Central memory CD8-positive, alpha-beta T cell (primary cell): ENCODE results near the gene CFAP58.
A peak's percentile ranks its signal among the peaks of the same experiment; 100 is the strongest.

Experiments
- ATAC-seq: fragments of 150-1000 bp; cut with Tn5 transposase; replicated peaks from 2 replicates; pipeline ENCODE4 v1.10.0; 2022; ENCODE audit warnings: mild to moderate bottlenecking, moderate FRiP score, moderate number of reproducible peaks; ENCODE audit not compliant: poor library complexity, severe bottlenecking; ENCODE audit errors: extremely low read depth
- DNase-seq, 2 donors: peaks; one replicate each; pipeline ENCODE4 v3.0.0; 2021; ENCODE audit warnings: low spot score in 2 of 2
- H3K27ac Mint-ChIP-seq: one replicate; pipeline ENCODE4 v1.8.0; 2022; ENCODE audit warnings: low read depth, mild to moderate bottlenecking, moderate library complexity, mixed read lengths
- H3K27me3 Mint-ChIP-seq: one replicate; pipeline ENCODE4 v1.8.0; 2022; ENCODE audit warnings: mixed read lengths
- H3K36me3 Mint-ChIP-seq: one replicate; pipeline ENCODE4 v1.8.0; 2022; ENCODE audit warnings: mild to moderate bottlenecking, moderate library complexity, mixed read lengths; ENCODE audit not compliant: insufficient read depth
- H3K4me1 Mint-ChIP-seq: one replicate; pipeline ENCODE4 v1.8.0; 2022; ENCODE audit warnings: mixed read lengths
- H3K4me3 Mint-ChIP-seq: one replicate; pipeline ENCODE4 v1.8.0; 2022; ENCODE audit warnings: mild to moderate bottlenecking, moderate library complexity, mixed read lengths
- H3K9me3 Mint-ChIP-seq: one replicate; pipeline ENCODE4 v1.8.0; 2022; ENCODE audit warnings: mixed read lengths

Gene CFAP58

DNA sequence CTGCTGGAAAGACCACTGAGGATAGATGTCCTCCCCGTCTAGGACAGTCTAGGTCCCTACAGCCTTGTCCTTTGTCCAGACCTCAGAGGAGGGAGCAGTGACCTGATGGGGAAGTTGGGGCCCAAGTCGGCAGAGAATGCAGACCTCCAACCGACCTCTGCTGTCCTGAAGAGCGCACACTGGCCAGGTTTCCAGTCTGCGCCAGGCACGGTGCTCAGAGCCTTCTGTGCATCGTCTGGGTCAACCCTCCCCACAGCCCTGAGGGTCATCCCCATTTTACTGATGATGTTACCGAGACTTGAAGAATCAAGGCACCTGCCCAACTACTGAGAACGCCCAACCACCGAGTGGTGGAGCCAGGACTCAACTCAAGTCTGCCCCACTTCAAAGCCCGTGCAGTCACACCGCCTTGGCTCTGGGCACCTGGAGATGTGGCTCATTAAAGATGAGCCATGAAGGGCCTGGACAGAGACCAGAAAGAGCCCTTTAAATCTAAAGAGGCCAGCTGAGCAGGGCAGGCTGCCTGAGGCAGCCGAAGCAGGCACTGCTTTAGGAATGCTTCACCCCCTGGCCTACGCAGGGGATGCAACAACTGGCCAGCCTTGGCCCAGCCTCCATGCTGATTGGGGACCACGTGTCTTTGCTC is 19.8 kb upstream of the CFAP58 start:
- H3K36me3 Mint-ChIP-seq = peaks cover 44% of the 10 kb centered on the region

DNA sequence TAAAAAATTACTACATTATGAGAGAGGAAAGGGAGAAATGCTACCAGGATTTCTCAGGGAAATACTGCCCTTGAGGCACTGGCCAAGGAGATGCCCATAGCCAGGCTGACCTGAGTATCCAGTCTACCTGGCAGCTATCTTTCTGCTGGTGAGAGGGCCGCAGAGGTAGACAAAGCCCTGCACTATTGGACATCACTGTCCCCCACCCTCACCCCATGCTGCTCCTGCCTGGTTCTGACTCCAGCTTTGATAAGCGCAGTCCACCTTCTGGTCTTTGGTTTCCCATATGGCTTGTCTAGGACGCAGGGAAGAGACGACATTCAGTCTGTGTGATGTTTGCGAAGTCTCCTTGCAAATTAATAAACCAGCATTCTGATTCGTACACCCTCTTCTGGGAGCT is 19.1 kb upstream of the CFAP58 start:
- Mint-ChIP-seq H3K4me3 (peak overlapping the region; percentile 90), H3K4me1 (peaks cover 66% of the 10 kb centered on the region), H3K27me3 (no peaks in the 10 kb centered on the region), H3K27ac (peak overlapping the region; percentile 98), H3K9me3 (no peaks in the 10 kb centered on the region), H3K36me3 (peaks cover 39% of the 10 kb centered on the region)
- DNase-seq = no peak
- no peak for ATAC-seq

More for the DNA sequence above, 19.8 kb upstream of the CFAP58 start:
- peak overlapping the region; percentile 98 for H3K27ac Mint-ChIP-seq
- H3K9me3 Mint-ChIP-seq = no peaks in the 10 kb centered on the region
- H3K4me3 Mint-ChIP-seq = peak overlapping the region; percentile 68
- H3K27me3 Mint-ChIP-seq = no peaks in the 10 kb centered on the region
- H3K4me1 Mint-ChIP-seq = peaks cover 73% of the 10 kb centered on the region
- ATAC-seq (no peak), DNase-seq (no peak)

DNA sequence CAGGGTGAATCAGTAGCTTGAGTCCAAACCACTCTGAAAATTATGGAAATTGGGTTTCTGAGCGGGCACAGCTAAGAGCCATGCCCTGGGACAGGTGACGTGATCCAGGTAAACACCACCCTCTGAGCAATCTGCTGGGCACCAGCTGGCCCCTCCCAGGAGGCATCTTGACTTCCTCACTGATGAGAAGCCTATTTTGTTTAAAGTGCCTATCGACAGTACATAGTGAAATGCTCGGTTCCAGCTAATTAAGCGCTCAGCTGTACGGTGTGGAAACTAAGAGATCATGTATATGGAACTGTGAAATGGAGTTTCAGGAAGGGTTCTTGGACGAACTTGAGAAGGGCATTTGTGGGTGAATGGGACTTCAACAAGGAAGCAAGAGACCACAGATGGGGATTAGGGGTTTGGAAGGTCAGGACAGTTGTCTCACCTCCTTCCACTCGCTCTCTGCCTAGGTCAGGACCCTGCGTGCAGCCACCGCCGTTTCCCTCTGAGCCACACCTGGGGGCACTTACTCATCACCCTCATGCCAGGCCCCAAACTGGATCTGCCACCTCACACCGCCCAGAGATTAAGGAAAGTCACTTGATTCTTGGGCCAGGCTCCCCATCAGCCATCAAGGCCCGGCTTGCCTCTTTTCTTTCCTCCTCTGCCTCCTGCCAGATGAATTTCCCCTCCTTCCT is 18.5 kb upstream of the CFAP58 start:
- DNase-seq (no peak), ATAC-seq (no peak)
- peaks cover 37% of the 10 kb centered on the region for H3K36me3 Mint-ChIP-seq
- H3K27me3 Mint-ChIP-seq = no peaks in the 10 kb centered on the region
- peaks cover 61% of the 10 kb centered on the region for H3K4me1 Mint-ChIP-seq
- H3K27ac Mint-ChIP-seq = peak overlapping the region; percentile 98
- no peaks in the 10 kb centered on the region for H3K9me3 Mint-ChIP-seq
- H3K4me3 Mint-ChIP-seq = peak overlapping the region; percentile 90

DNA sequence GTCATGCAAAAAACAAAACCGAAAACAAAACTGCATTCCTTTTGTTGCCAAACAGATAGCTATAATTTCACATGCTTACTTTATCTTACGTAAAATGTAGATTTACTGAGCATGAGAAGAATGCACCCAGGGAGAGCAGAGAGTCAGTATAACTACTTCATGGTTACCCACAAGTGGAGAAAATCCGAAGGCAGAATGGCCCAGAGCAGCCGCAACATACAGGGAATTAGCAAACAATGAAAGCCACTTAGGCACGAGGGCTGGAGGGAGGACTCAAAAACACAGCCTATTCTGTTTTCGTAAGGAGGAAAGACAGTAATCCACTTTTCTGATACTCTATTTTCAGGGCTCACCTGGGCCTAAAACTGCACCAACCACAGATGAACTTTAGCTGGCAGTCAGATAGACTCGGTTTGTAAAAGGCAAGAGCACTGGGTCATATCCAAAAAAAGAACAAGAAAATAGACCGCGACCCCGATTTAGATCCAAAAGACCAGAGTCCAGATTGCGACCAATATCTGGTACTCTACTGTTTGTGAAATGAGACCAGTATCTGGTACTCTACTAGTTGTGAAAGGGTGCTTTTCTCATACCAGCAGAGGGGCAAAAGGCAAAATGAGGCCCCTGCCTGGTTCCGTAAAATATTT is 16.7 kb upstream of the CFAP58 start:
- Mint-ChIP-seq H3K4me3 (peak overlapping the region; percentile 90), H3K9me3 (no peaks in the 10 kb centered on the region), H3K36me3 (peaks cover 28% of the 10 kb centered on the region), H3K27me3 (no peaks in the 10 kb centered on the region), H3K4me1 (peaks cover 43% of the 10 kb centered on the region), H3K27ac (peak overlapping the region; percentile 95)
- DNase-seq (no peak), ATAC-seq (no peak)

DNA sequence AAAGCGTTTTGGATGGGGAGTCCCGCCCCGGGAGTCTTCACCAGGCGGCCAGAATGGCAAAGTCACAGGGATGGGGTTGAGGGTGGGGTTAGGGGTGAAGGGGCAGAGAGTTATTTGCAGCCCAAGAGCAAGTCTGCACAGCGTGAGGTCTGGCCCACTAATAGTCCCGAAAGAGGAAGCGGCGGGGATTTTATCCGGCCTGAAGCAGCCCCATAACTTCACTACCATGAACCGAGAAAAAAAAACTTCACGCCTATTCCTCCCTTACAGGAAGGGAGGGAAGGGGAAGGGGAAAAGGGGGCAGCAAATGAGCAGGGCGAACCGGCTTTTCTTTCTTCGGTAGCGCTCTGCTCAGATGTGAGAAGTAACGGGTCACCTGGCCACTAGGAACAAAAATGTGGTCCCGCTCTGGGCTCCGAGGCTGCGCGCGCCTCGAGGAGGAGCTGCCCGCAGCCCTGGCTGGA is 16.1 kb upstream of the CFAP58 start:
- Mint-ChIP-seq H3K4me3 (peak overlapping the region; percentile 90), H3K27me3 (no peaks in the 10 kb centered on the region), H3K4me1 (peaks cover 40% of the 10 kb centered on the region), H3K36me3 (peaks cover 28% of the 10 kb centered on the region), H3K27ac (peak overlapping the region; percentile 95), H3K9me3 (no peaks in the 10 kb centered on the region)
- DNase-seq (no peak), ATAC-seq (peak; percentile 15)

DNA sequence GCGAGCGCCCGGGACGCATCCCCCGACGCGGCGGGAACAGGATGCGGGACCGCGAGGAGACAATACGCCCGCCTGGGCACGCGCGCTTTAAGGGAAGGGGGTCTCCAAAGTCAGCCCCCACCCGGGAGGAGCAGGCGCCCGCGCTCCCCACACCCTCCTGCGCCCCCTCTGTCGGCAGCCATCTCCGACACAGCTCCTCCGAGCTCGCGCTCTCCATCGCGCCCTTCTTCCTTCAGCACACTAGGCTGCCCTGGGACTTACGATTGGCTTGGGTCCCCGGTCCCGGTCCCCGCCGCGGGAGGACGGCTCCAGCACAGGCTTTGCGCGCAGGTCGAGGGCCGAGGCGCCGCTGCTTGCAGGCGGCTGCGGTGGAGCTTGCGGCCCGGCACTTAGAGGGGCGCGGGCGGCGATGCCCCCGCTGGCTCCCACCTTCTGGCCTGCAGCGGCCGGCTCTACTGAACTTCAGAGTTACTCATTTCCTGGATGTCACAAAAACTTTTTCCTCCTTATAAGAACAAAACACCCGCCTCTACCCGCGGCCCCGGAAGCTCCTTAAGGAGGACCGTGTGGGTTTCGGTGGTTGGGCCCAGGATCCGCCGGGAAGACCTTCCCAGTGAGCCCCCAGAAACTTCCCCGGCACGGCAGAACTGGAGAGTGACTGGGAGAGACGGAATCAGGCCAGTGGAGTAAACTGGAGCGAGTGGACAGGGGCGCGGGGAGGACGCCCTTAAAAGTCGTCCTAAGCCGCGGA is 15.5 kb upstream of the CFAP58 start, which contains the start of gene ITPRIP:
TSS of gene ITPRIP (minus strand) at position 481 of the 751 bp plus-strand sequence. CDS start 22,414 bp downstream, outside the sequence.
- ATAC-seq = peak; percentile 82

DNA sequence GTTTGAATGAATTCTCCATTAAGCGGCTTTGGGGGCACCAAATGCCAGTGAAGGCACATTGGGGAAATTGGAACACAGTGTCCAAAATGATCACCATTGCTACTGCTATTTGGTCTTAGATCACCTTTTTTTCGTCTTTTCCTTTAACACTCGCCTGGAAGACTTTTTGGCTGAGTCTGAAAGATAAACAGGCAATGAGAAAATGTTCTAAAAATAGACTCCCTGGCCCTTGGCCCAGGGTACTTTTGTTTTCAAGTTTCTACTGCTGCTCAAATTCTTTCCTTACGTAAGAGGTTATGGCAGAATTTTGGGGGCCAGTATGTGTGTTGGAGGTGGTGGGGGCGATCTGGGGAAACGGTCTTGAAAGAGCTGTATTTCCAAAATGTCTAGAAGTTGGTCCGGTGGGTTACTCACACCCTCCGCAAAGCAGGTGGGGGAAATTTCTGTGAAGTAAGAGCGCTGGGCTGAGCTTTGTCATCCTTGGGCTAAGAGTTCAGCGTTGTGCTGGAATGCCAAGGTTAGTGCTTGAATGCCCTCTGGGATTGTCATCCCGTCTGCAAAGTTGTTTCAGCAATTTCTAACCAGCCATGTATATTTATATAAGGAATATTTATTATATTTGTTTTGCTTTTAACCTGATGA is 14.0 kb upstream of the CFAP58 start:
- H3K27me3 Mint-ChIP-seq = no peaks in the 10 kb centered on the region
- H3K27ac Mint-ChIP-seq = no peak overlapping the region
- H3K4me1 Mint-ChIP-seq = peaks cover 28% of the 10 kb centered on the region
- H3K9me3 Mint-ChIP-seq = no peaks in the 10 kb centered on the region
- H3K4me3 Mint-ChIP-seq = peak overlapping the region; percentile 90
- DNase-seq (no peak), ATAC-seq (no peak)
- H3K36me3 Mint-ChIP-seq = peaks cover 18% of the 10 kb centered on the region

More for the DNA sequence above, 15.5 kb upstream of the CFAP58 start, which contains the start of gene ITPRIP:
- Mint-ChIP-seq H3K4me1 (peaks cover 34% of the 10 kb centered on the region), H3K4me3 (peak within 1 kb of the TSS; percentile 90), H3K27me3 (no peaks in the 10 kb centered on the region), H3K36me3 (peaks cover 24% of the 10 kb centered on the region), H3K9me3 (no peaks in the 10 kb centered on the region), H3K27ac (peak within 1 kb of the TSS; percentile 95)
- peak; percentile 57 to 66 for DNase-seq

DNA sequence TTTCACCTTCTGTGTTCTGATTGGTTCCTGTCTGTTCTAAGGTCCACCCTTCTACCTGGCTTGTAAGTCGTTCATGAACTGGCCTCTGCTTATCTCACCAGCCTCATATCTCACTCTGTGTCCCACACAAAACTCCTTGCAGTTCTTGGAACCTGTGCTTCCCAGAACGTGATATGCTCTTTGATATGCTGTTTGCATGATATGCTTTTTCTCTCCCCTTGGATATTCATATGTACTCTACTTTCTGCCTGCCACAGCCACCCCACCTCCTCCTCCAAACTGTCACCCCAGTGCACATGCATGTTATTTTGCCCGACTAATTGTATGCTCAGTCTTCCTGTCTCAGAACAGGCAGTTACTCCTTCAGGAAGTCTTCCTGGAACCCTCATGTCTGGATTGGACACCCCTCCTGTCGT is 13.5 kb upstream of the CFAP58 start:
- H3K27ac Mint-ChIP-seq = no peak overlapping the region
- DNase-seq (no peak), ATAC-seq (no peak)
- H3K4me1 Mint-ChIP-seq = peaks cover 24% of the 10 kb centered on the region
- H3K4me3 Mint-ChIP-seq = peak overlapping the region; percentile 90
- H3K27me3 Mint-ChIP-seq = no peaks in the 10 kb centered on the region
- no peaks in the 10 kb centered on the region for H3K9me3 Mint-ChIP-seq
- H3K36me3 Mint-ChIP-seq = peaks cover 17% of the 10 kb centered on the region

DNA sequence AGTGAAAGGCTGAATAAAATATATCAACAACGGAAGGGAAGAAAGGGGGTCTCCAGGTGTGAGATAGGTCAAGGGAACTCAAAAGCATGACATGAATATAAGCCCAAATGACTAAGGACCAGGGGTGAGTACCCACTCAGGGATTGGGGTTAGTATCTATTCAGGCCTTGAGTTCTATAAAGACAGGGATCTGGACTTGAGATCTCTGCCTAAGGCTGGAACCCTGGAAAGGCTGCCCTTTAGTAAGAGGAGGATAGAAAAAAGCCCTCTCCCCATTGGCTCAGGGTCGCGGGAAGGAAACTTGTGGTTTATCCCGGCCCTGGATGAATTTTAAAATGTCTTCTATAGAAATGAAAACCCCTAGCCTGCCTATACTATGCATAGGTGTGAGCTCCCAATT is 13.0 kb upstream of the CFAP58 start:
- H3K4me3 Mint-ChIP-seq = no peak overlapping the region
- DNase-seq (no peak), ATAC-seq (no peak)
- H3K4me1 Mint-ChIP-seq = peaks cover 23% of the 10 kb centered on the region
- peaks cover 5% of the 10 kb centered on the region for H3K9me3 Mint-ChIP-seq
- peaks cover 16% of the 10 kb centered on the region for H3K36me3 Mint-ChIP-seq
- H3K27me3 Mint-ChIP-seq = no peaks in the 10 kb centered on the region
- H3K27ac Mint-ChIP-seq = no peak overlapping the region

DNA sequence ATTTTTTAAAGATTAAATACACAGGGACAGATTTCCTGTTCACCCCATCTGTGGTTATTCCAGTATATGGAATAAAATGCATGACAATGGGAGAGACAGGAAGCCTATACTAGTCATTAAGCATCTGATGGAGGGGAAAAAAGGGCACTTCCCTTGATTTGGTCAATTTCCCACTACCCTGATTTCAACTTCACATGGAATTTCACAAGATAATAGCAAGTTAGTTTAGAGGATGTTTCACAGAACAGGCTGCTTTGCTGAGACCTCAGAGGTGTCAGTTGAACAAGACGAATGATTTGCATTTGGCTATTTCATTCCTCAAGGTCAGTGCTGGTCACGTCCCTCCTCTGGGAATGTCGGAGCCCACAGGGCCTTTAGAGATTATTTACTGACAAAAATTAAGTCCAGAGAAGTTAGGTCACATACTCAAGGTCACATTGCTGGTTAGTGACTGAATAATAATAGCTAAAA is 10.7 kb upstream of the CFAP58 start:
- Mint-ChIP-seq H3K36me3 (peaks cover 8% of the 10 kb centered on the region), H3K9me3 (peaks cover 10% of the 10 kb centered on the region)

DNA sequence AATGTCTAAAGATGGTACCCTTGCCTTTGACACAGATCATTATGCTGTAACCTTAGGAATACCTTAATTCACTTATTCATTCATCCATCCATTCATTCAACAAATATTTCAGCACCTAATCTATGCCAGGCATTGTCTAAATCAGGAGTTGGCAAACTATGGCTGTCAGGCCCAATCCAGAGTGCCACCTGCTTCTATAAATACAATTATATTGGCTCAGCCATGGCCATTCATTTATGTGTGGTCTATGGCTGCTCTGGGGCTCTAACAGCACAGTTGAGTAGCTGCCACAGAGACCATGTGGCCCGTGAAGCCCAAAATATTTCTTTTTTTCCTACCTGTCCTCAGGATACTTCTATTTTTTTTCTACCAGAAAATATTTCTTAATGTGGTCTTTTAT is 9.4 kb upstream of the CFAP58 start:
- Mint-ChIP-seq H3K27me3 (no peaks in the 10 kb centered on the region), H3K4me3 (no peak overlapping the region), H3K4me1 (peaks cover 11% of the 10 kb centered on the region), H3K27ac (no peak overlapping the region), H3K36me3 (peaks cover 1% of the 10 kb centered on the region), H3K9me3 (peaks cover 10% of the 10 kb centered on the region)
- DNase-seq (no peak), ATAC-seq (no peak)

More for the DNA sequence above, 10.7 kb upstream of the CFAP58 start:
- Mint-ChIP-seq H3K4me3 (no peak overlapping the region), H3K27ac (no peak overlapping the region), H3K4me1 (peaks cover 17% of the 10 kb centered on the region), H3K27me3 (no peaks in the 10 kb centered on the region)
- DNase-seq (no peak), ATAC-seq (no peak)

DNA sequence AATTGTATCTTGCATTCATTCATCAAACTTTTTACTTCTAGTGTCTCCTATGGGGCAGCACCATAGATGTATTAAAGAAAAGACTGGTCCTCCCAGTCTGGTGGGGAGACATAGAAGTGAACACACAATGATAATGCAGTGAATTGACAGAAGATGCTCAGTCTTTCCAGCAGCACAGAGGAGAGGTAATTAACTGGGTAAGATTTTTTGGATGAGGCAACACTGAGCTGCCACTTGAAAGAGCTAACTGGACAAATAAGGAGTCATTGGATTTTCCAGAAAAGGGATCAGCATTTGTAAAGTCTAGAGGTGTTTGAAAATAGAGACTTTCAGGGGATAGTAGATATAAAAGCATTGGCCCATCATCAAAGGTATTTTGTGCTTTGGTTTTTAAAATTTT is 8.1 kb upstream of the CFAP58 start:
- Mint-ChIP-seq H3K9me3 (peaks cover 10% of the 10 kb centered on the region), H3K36me3 (peaks cover 1% of the 10 kb centered on the region), H3K27me3 (no peaks in the 10 kb centered on the region), H3K27ac (peak overlapping the region; percentile 84), H3K4me1 (peaks cover 11% of the 10 kb centered on the region), H3K4me3 (no peak overlapping the region)
- DNase-seq (no peak), ATAC-seq (no peak)
